HG03354 (cell line): ENCODE results near the gene MTA3.

Experiments used
- ATAC-seq: cut with Tn5 transposase; IDR thresholded peaks from one replicate; pipeline ENCODE4 v1.9.1; 2021; ENCODE audit warnings: mild to moderate bottlenecking; ENCODE audit not compliant: unreplicated experiment, poor library complexity, severe bottlenecking

Gene MTA3

GRCh38 chr2:42793334-42794270 is 225.2 kb downstream of the MTA3 start:
- peak; percentile 2 for ATAC-seq

DNA sequence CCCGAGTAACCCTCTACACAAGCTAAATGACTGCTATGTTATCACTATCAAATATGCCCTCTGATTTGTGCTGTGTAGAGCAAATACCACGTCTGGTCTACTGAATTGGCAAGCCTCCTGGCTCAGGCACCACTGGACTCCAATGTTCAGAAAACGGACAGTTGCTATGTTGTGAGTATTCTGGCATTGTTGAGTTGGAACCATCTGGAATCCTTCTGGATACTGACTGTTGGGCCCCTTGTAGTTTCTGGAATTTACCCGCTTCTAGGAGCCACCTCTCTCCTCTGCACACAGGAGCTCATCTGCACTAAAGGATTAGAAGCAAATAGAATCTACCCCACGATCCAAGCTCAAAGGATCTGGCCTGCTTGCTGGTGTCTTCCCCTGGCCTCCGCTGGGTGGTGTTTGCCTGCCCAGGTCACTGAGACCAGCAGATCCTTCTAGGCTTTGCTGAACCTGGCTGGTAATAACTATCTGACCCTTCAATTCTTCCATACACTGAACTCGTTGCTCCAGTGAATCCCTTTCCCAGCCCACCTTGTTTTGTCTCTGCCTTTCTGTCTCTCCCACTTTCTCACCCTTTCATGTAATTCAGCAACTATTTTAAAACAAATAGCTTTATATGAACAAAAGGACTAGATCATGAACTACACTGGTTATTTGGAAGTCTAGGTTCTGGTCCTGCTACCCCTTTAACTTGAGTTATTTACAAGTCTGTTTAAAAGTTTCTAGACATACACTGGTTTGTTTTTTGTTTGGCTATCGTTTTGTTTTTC is 226.0 kb downstream of the MTA3 start:
- no peak for ATAC-seq

- ATAC-seq, result no peak
Measured at GRCh38 chr2:42795275-42795674, 226.8 kb downstream of the MTA3 start.

- ATAC-seq, result peak; percentile 41
Measured at GRCh38 chr2:42795841-42796301, 227.4 kb downstream of the MTA3 start.

- ATAC-seq, result no peak
Measured at GRCh38 chr2:42796427-42797248, 228.2 kb downstream of the MTA3 start.

GRCh38 chr2:42797281-42797680 is 228.8 kb downstream of the MTA3 start:
- no peak for ATAC-seq

DNA sequence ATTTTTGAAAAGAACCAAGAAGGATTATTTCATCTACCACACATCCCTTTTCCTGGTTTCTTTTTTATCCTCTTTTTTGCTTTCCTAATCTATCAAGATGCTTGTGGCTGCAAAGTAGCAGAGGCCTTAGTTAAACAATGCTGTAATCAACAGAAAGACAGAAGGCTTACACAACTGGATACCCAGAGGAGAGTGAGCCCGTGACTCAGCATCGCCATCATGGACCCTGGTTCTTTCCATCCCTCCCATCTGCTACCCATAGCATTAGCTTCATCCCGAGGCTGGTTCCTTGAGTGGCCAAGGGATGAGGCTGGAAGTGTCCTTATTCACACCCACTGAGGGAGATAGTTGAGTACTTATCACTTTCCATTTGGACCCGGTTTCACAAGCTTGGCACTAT is 231.4 kb downstream of the MTA3 start:
- no peak for ATAC-seq

- ATAC-seq, result no peak
Measured at GRCh38 chr2:42800461-42800962, 232.1 kb downstream of the MTA3 start.

DNA sequence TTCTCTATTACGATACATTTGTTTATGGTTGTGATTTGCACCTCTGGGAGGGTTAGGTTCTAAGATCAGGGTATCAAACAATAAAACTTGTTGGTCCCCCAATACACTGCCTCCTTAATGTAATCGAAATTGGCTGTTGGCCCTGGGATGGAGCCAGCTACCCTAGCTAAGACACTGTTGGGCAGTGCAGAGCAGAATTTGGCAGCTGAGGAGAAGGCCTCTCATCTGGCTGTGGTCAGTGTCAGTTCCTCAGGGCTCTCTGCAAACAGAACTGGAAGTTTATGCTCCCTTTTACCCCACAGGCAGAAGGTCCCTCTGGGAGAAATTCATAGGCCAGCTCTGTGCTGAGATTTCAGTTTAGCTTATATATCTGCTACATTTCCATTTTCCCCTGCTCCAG is 232.5 kb downstream of the MTA3 start:
- no peak for ATAC-seq

DNA sequence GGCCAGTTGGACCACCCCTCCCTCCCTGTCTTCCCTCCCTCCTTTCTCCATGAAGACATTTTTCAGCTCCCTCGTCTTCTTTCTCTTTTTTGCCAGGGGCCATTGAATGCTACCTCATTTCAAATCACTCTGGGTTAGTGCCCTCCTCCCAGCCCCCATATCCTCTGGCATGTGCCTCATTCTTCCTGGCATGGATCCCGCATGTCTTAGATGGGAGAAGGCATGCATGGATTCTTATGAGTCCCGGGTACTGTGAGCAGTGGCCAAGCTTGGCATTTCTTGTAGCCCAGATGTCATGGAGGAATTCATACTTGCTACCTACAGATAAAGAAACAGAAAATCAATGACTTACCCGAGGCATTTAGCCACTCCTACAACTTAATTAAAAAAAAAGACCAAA is 232.9 kb downstream of the MTA3 start:
- ATAC-seq, result no peak

DNA sequence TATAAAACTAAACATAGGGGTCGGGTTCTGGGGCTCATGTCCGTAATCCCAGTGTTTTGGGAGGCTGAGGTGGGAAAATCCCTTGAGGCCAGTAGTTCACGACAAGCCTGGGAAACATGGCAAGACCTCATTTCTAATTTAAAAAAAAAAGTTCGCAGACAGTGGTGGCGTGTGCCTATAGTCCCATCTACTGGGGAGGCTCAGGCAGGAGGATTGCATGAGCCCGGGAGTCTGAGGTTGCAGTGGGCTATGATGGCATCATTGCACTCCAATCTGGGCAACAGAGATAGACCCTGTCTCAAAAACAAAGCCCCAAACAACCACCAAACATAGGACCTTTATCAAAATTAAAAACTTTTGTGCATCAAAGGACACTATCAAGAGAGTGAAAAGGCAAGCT is 233.7 kb downstream of the MTA3 start:
- no peak for ATAC-seq

DNA sequence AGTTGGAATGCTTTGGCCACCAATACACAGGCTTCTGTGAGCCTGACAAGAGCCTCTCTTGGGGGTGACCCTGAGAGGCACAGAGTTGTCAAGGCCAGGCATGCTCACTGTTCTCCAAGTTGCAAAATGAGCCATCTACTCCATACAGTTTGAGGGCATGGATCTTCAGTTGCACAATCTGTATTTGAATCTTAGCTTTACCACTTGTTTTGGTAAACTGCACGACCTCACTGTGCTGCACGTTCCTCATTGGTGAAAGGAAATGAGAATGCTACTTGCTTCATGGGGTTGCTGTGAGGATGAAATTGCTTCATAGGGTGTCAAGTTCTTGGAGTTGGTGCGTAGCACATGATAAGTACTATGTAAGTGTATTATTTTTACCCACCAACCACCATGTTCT is 235.9 kb downstream of the MTA3 start:
- no peak for ATAC-seq

GRCh38 chr2:42804891-42805290 is 236.5 kb downstream of the MTA3 start:
- ATAC-seq, result no peak
